Liver (tissue), 9 donors: Measurements from ENCODE around the gene PRELID3B. TPM values are rescaled to one million over a fixed set of nuclear protein-coding genes. Genes with fewer than 3 reads are reported as not detected.

Source experiments
- DNase-seq: peaks from one replicate; pipeline ENCODE4 v3.0.0-alpha.2; 2017; ENCODE audit warnings: low spot score
- H3K27ac ChIP-seq, 2 donors: one replicate each; pipeline ENCODE4 v1.7.0; 2013; ENCODE audit warnings: inconsistent platforms in 2 of 2, low read length in 2 of 2, control low read depth in 1 of 2, low read depth in 1 of 2, mild to moderate bottlenecking in 1 of 2
- H3K27me3 ChIP-seq, 4 donors: one replicate each; pipeline versions ENCODE4 v1.6.1 to v1.7.0; 2013; ENCODE audit warnings: low read length in 3 of 4, inconsistent platforms in 1 of 4, mild to moderate bottlenecking in 1 of 4, moderate library complexity in 1 of 4; ENCODE audit not compliant: control insufficient read depth in 4 of 4, insufficient read depth in 4 of 4
- H3K36me3 ChIP-seq, 4 donors: one replicate each; pipeline versions ENCODE4 v1.6.1 to v1.7.0; 2013; ENCODE audit warnings: low read length in 3 of 4, mild to moderate bottlenecking in 3 of 4, low read depth in 1 of 4, moderate library complexity in 1 of 4; ENCODE audit not compliant: control insufficient read depth in 4 of 4, insufficient read depth in 3 of 4
- H3K4me1 ChIP-seq, 4 donors: one replicate each; pipeline versions ENCODE4 v1.6.1 to v1.7.0; 2013; ENCODE audit warnings: low read length in 3 of 4, mild to moderate bottlenecking in 3 of 4, moderate library complexity in 1 of 4; ENCODE audit not compliant: control insufficient read depth in 4 of 4, insufficient read depth in 4 of 4
- H3K4me3 ChIP-seq, 3 donors: one replicate each; pipeline versions ENCODE4 v1.6.1 to v1.7.0; 2013; ENCODE audit warnings: low read length in 3 of 3, control low read depth in 1 of 3, low read depth in 1 of 3, mild to moderate bottlenecking in 1 of 3
- H3K9ac ChIP-seq, 2 donors: one replicate each; pipeline ENCODE4 v1.7.0; 2013; ENCODE audit warnings: low read length in 2 of 2, mild to moderate bottlenecking in 2 of 2, moderate library complexity in 2 of 2, control low read depth in 1 of 2, low read depth in 1 of 2
- H3K9me3 ChIP-seq, 4 donors: one replicate each; pipeline versions ENCODE4 v1.6.1 to v1.7.0; 2013; ENCODE audit warnings: low read length in 3 of 4; ENCODE audit not compliant: control insufficient read depth in 4 of 4
- ATF3 ChIP-seq: IDR thresholded peaks from 2 replicates; pipeline ENCODE4 v1.6.1; 2016; ENCODE audit warnings: antibody characterized with exemption
- CTCF ChIP-seq: fragments of 150-350 bp; IDR thresholded peaks from 2 replicates; pipeline ENCODE4 v1.5.1; 2017; ENCODE audit warnings: improper control_type of control experiment, low read depth, low read length; ENCODE audit not compliant: missing input control
- EGR1 ChIP-seq, 2 donors: IDR thresholded peaks; 2 replicates each; pipeline ENCODE4 v1.6.1; 2016 to 2018; ENCODE audit warnings: antibody characterized with exemption in 2 of 2, low read depth in 2 of 2
- FOXA1 ChIP-seq: IDR thresholded peaks from 2 replicates; pipeline ENCODE4 v1.6.1; 2016; ENCODE audit warnings: antibody characterized with exemption
- FOXA2 ChIP-seq: IDR thresholded peaks from 2 replicates; pipeline ENCODE4 v1.6.1; 2016; ENCODE audit warnings: antibody characterized with exemption
- GABPA ChIP-seq, 2 donors: IDR thresholded peaks in 1 of 2; conservative IDR thresholded peaks in 1 of 2; 2 replicates each; pipeline ENCODE4 v1.6.1; 2016; ENCODE audit warnings: antibody characterized with exemption in 2 of 2, mild to moderate bottlenecking in 1 of 2, moderate library complexity in 1 of 2
- HNF4A ChIP-seq, 2 donors: conservative IDR thresholded peaks; 2 replicates each; pipeline ENCODE4 v1.6.1; 2016; ENCODE audit warnings: antibody characterized with exemption in 2 of 2, mild to moderate bottlenecking in 2 of 2
- HNF4G ChIP-seq: IDR thresholded peaks from 2 replicates; pipeline ENCODE4 v1.6.1; 2016; ENCODE audit warnings: antibody characterized with exemption
- JUND ChIP-seq, 2 donors: IDR thresholded peaks; 2 replicates each; pipeline ENCODE4 v1.6.1; 2016; ENCODE audit warnings: antibody characterized with exemption in 2 of 2
- MAX ChIP-seq: IDR thresholded peaks from 2 replicates; pipeline ENCODE4 v1.6.1; 2016; ENCODE audit warnings: antibody characterized with exemption
- NR2F2 ChIP-seq: IDR thresholded peaks from 2 replicates; pipeline ENCODE4 v1.6.1; 2016; ENCODE audit warnings: antibody characterized with exemption
- RAD21 ChIP-seq, 2 donors: IDR thresholded peaks; 2 replicates each; pipeline ENCODE4 v1.6.1; 2016; ENCODE audit warnings: antibody characterized with exemption in 2 of 2, mild to moderate bottlenecking in 2 of 2
- REST ChIP-seq: IDR thresholded peaks from 2 replicates; pipeline ENCODE4 v1.6.1; 2016; ENCODE audit warnings: antibody characterized with exemption, mild to moderate bottlenecking
- RXRA ChIP-seq, 2 donors: IDR thresholded peaks; 2 replicates each; pipeline ENCODE4 v1.6.1; 2017 to 2018; ENCODE audit warnings: antibody characterized with exemption in 2 of 2, mild to moderate bottlenecking in 1 of 2
- SP1 ChIP-seq: IDR thresholded peaks from 2 replicates; pipeline ENCODE4 v1.6.1; 2018; ENCODE audit warnings: antibody characterized with exemption, mild to moderate bottlenecking
- TAF1 ChIP-seq: conservative IDR thresholded peaks from 2 replicates; pipeline ENCODE4 v1.6.1; 2016; ENCODE audit warnings: antibody characterized with exemption, mild to moderate bottlenecking
- YY1 ChIP-seq: IDR thresholded peaks from 2 replicates; pipeline ENCODE4 v1.6.1; 2016; ENCODE audit warnings: antibody characterized with exemption, mild to moderate bottlenecking
- ZBTB33 ChIP-seq: IDR thresholded peaks from 2 replicates; pipeline ENCODE4 v1.6.1; 2016; ENCODE audit warnings: antibody characterized with exemption
- WGBS: extraction: QIAGEN DNeasy Blood & Tissue Kit; methylation state at CpG from one replicate; pipeline ENCODE4 v1.1.7; 2013; 5-methylcytosine and 5-hydroxymethylcytosine counted together
- polyA plus RNA-seq, 2 donors: library from polyadenylated mRNA; stranded (reverse) in 1 of 2; unstranded in 1 of 2; fragments of 200-250 nt in 1 of 2; fragments of >200 nt in 1 of 2; fragmentation: Nextera tagmentation in 1 of 2; extraction: Ambion mirVana in 1 of 2; gene quantifications; one replicate each; pipeline versions ENCODE4 v1.2.1 to v1.2.3, GENCODE V29; 2013 to 2015
- total RNA-seq, 2 donors: library from RNA; depleted of rRNA; stranded (reverse); fragments of >200 nt; gene quantifications; one replicate each; pipeline ENCODE4 v1.2.3, GENCODE V29; 2014
- donor health status: healthy.
- donor health status: healthy.
- donor health status: healthy.
- donor health status: healthy.
- donor health status: healthy.

PRELID3B gene
- total and polyA plus RNA-seq, 4 donors, result 18.2 to 38.1 (median 25.3) TPM

GRCh38 chr20:59031564-59032022 lies 11.0 kb downstream of the PRELID3B start:
- Histone ChIP-seq H3K9ac (peak overlapping the region; percentile 62 to 83), H3K27ac (peak overlapping the region; percentile 77 to 79), H3K4me1 (peaks cover 3 to 27% (median 17%) of the 10 kb centered on the region in 4 donors), H3K9me3 (no peaks in the 10 kb centered on the region), H3K36me3 (peaks cover 5 to 43% (median 37%) of the 10 kb centered on the region in 4 donors), H3K27me3 (no peaks in the 10 kb centered on the region), H3K4me3 (peak overlapping the region; percentile 67 to 94 (median 79))
- WGBS, result 13% methylated on average over 13 of the region's 13 CpGs
- no peak for DNase-seq
- no peak for TF ChIP-seq SP1
- no peak for TF ChIP-seq NR2F2
- TF ChIP-seq MAX, result peak; percentile 21
- peak in 1 of 2 donors; percentile 15 for TF ChIP-seq HNF4A (conservative IDR thresholded peaks at IDR 0.05)
- TF ChIP-seq RXRA (IDR thresholded peaks at IDR 0.05), result no peak
- TF ChIP-seq EGR1 (IDR thresholded peaks at IDR 0.05; ENCODE audit: low read depth in 2 of 2), result no peak

- DNase-seq, result no peak
- H3K36me3 ChIP-seq, result peaks cover 5 to 38% (median 33%) of the 10 kb centered on the region in 4 donors
- H3K27me3 ChIP-seq, result no peaks in the 10 kb centered on the region
- H3K9ac ChIP-seq, result peak overlapping the region in 1 of 2 donors; percentile 83
- H3K4me1 ChIP-seq, result peaks cover 3 to 27% (median 17%) of the 10 kb centered on the region in 4 donors
- H3K4me3 ChIP-seq, result peak overlapping the region; percentile 67 to 94 (median 79)
- no peak overlapping the region for H3K27ac ChIP-seq
- 67% methylated on average over 7 of the region's 7 CpGs for WGBS
- no peaks in the 10 kb centered on the region for H3K9me3 ChIP-seq
- TF ChIP-seq GABPA (IDR thresholded peaks at IDR 0.05 in 1 of 2, conservative IDR thresholded peaks at IDR 0.05 in 1 of 2), result no peak
Measured at GRCh38 chr20:59030911-59031563, 11.5 kb downstream of the PRELID3B start.

GRCh38 chr20:59028812-59029211 lies 13.8 kb downstream of the PRELID3B start:
- Histone ChIP-seq H3K4me3 (no peak overlapping the region), H3K9me3 (no peaks in the 10 kb centered on the region), H3K36me3 (peaks cover 8 to 40% (median 20%) of the 10 kb centered on the region in 4 donors), H3K4me1 (peaks cover 4 to 32% (median 21%) of the 10 kb centered on the region in 4 donors), H3K27ac (no peak overlapping the region), H3K27me3 (no peaks in the 10 kb centered on the region), H3K9ac (no peak overlapping the region)
- DNase-seq, result no peak
- TF ChIP-seq SP1, result no peak
- no peak for TF ChIP-seq CTCF
- no peak for TF ChIP-seq YY1
- no peak for TF ChIP-seq FOXA2
- TF ChIP-seq REST, result no peak
- no peak for TF ChIP-seq RAD21 (IDR thresholded peaks at IDR 0.05)
- TF ChIP-seq ATF3, result no peak
- no peak for TF ChIP-seq MAX
- no peak for TF ChIP-seq ZBTB33
- TF ChIP-seq GABPA (IDR thresholded peaks at IDR 0.05 in 1 of 2, conservative IDR thresholded peaks at IDR 0.05 in 1 of 2), result no peak
- TF ChIP-seq NR2F2, result no peak
- no peak for TF ChIP-seq EGR1 (IDR thresholded peaks at IDR 0.05; ENCODE audit: low read depth in 2 of 2)
- no peak for TF ChIP-seq HNF4A (conservative IDR thresholded peaks at IDR 0.05)
- TF ChIP-seq RXRA (IDR thresholded peaks at IDR 0.05), result no peak
- no peak for TF ChIP-seq JUND (IDR thresholded peaks at IDR 0.05)
- TF ChIP-seq HNF4G, result no peak
- no peak for TF ChIP-seq TAF1
- TF ChIP-seq FOXA1, result no peak
- 71% methylated on average over 2 of the region's 2 CpGs for WGBS
